OCI-LY1 (cell line): ENCODE results near the gene ANKRD55.

Source experiments
- EZH2 ChIP-seq: fragments of 200-600 bp; sonication (generic), shearing (Covaris generic); IDR thresholded peaks from 2 replicates; pipeline ENCODE4 v1.8.0; 2017; ENCODE audit warnings: borderline replicate concordance, mixed run types, mild to moderate bottlenecking, antibody characterized with exemption, low read length, moderate library complexity, mixed read lengths
- TF ChIP-seq, protein P1 (sequence below): fragments of 200-600 bp; sonication (generic), shearing (Covaris generic); IDR thresholded peaks from 2 replicates; pipeline ENCODE4 v1.5.1; 2017; ENCODE audit warnings: mild to moderate bottlenecking, antibody characterized with exemption, low read length, moderate library complexity, mixed read lengths

DNA sequence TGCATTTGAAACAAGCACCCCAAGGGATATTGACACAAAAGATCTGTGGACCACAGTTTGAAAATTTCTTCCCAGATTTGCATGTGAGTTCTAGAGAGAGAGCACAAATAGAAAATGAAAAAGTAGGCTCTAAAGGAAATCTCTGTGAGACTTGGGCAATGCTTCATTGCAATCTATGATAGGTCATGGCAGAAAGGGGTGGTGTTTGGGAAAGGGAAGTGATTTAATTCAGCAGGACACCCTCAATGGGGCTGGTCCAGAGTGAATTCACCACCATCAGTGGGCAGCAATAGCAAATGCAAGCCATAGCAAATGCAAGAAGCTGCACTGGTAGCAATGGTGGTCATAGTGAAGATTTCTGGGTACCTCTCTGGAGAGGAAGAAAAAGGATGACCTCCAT lies 58.1 kb downstream of the ANKRD55 start:
- TF ChIP-seq, protein P1, sequence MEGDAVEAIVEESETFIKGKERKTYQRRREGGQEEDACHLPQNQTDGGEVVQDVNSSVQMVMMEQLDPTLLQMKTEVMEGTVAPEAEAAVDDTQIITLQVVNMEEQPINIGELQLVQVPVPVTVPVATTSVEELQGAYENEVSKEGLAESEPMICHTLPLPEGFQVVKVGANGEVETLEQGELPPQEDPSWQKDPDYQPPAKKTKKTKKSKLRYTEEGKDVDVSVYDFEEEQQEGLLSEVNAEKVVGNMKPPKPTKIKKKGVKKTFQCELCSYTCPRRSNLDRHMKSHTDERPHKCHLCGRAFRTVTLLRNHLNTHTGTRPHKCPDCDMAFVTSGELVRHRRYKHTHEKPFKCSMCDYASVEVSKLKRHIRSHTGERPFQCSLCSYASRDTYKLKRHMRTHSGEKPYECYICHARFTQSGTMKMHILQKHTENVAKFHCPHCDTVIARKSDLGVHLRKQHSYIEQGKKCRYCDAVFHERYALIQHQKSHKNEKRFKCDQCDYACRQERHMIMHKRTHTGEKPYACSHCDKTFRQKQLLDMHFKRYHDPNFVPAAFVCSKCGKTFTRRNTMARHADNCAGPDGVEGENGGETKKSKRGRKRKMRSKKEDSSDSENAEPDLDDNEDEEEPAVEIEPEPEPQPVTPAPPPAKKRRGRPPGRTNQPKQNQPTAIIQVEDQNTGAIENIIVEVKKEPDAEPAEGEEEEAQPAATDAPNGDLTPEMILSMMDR: no peak
- TF ChIP-seq EZH2: no peak
